ACHN (cell line): Measurements from ENCODE around the gene DISC1.
"Not testable (repeated sequence)": the region's sequence is repeated elsewhere in the genome, so short reads cannot be mapped to it uniquely, and the experiment has no call there.

Source experiments
- DNase-seq: peaks from one replicate; pipeline ENCODE4 v3.0.0-alpha.2; 2015
- in situ Hi-C: cut with HindIII; loops from 2 replicates; pipeline ENCODE4 v1.10.0; 2017; ENCODE audit warnings: low sequenced_read_pairs, low pct_ligation_motif_present, low pct_unique_long_range_greater_than_20kb

The DISC1 gene

GRCh38 chr1:231660198-231660597 lies 33.6 kb downstream of the DISC1 start:
- no peak for DNase-seq
- in situ Hi-C loops = no loop called here

- no peak for DNase-seq
- in situ Hi-C loops = no loop called here
Observed at GRCh38 chr1:231663211-231663792, 36.7 kb downstream of the DISC1 start.

- in situ Hi-C loops = no loop called here
- DNase-seq = no peak
Observed at GRCh38 chr1:231665101-231665500, 38.5 kb downstream of the DISC1 start.

GRCh38 chr1:231665726-231666125 lies 39.1 kb downstream of the DISC1 start:
- in situ Hi-C loops = no loop called here
- no peak for DNase-seq

- in situ Hi-C loops = no loop called here
- no peak for DNase-seq
Observed at GRCh38 chr1:231666220-231666936, 39.8 kb downstream of the DISC1 start.

GRCh38 chr1:231666937-231667608 lies 40.5 kb downstream of the DISC1 start:
- in situ Hi-C loops = no loop called here
- DNase-seq = no peak

GRCh38 chr1:231667896-231668506 lies 41.4 kb downstream of the DISC1 start:
- DNase-seq = no peak
- in situ Hi-C loops = no loop called here

GRCh38 chr1:231668826-231669225 lies 42.2 kb downstream of the DISC1 start:
- no peak for DNase-seq
- in situ Hi-C loops = no loop called here

- in situ Hi-C loops, DNase-seq: not testable (repeated sequence)
Observed at GRCh38 chr1:231669864-231670621, 43.5 kb downstream of the DISC1 start.

GRCh38 chr1:231670755-231671154 lies 44.2 kb downstream of the DISC1 start:
- no peak for DNase-seq
- in situ Hi-C loops = no loop called here

- in situ Hi-C loops = no loop called here
Observed at GRCh38 chr1:231674575-231674974, 48.0 kb downstream of the DISC1 start.

GRCh38 chr1:231676487-231676886 lies 49.9 kb downstream of the DISC1 start:
- in situ Hi-C loops = no loop called here
- no peak for DNase-seq

More at GRCh38 chr1:231674575-231674974, 48.0 kb downstream of the DISC1 start:
- DNase-seq = no peak

- in situ Hi-C loops = no loop called here
- DNase-seq = no peak
Observed at GRCh38 chr1:231677442-231677841, 50.9 kb downstream of the DISC1 start.

- in situ Hi-C loops = no loop called here
- no peak for DNase-seq
Observed at GRCh38 chr1:231678011-231678432, 51.4 kb downstream of the DISC1 start.

- no peak for DNase-seq
- in situ Hi-C loops = no loop called here
Observed at GRCh38 chr1:231679109-231679508, 52.5 kb downstream of the DISC1 start.

GRCh38 chr1:231681006-231681405 lies 54.4 kb downstream of the DISC1 start:
- in situ Hi-C loops = no loop called here
- no peak for DNase-seq

- in situ Hi-C loops = no loop called here
- DNase-seq = no peak
Observed at GRCh38 chr1:231682779-231683178, 56.2 kb downstream of the DISC1 start.

GRCh38 chr1:231683439-231684165 lies 57.0 kb downstream of the DISC1 start:
- in situ Hi-C loops = no loop called here
- DNase-seq = no peak
